HS-5 (cell line): ENCODE measurements around the gene FRG1.
"Not testable (repeated sequence)": the region's sequence is repeated elsewhere in the genome, so short reads cannot be mapped to it uniquely, and the experiment has no call there.

Experiments used
- DNase-seq: peaks from one replicate; pipeline ENCODE4 v3.0.0-alpha.2; 2012; ENCODE audit warnings: low read depth

The FRG1 gene

GRCh38 chr4:189985651-189986243, 45.1 kb downstream of the FRG1 start:
- DNase-seq = not testable (repeated sequence)

- no peak for DNase-seq
Measured at GRCh38 chr4:189988877-189989431, 48.3 kb downstream of the FRG1 start.

- not testable (repeated sequence) for DNase-seq
Measured at GRCh38 chr4:189989941-189990340, 49.3 kb downstream of the FRG1 start.
